ENCODE results near the gene MLF2. TPM values are rescaled to one million over a fixed set of nuclear protein-coding genes. Genes with fewer than 3 reads are reported as not detected.

MLF2 gene
- total and polyA plus RNA-seq, 9 of the 15 experiments (the other 6 are each of a cell fraction or from before 2014, with no cell fraction given): 11.4 to 190 (median 139) TPM

- TF ChIP-seq, protein P1, sequence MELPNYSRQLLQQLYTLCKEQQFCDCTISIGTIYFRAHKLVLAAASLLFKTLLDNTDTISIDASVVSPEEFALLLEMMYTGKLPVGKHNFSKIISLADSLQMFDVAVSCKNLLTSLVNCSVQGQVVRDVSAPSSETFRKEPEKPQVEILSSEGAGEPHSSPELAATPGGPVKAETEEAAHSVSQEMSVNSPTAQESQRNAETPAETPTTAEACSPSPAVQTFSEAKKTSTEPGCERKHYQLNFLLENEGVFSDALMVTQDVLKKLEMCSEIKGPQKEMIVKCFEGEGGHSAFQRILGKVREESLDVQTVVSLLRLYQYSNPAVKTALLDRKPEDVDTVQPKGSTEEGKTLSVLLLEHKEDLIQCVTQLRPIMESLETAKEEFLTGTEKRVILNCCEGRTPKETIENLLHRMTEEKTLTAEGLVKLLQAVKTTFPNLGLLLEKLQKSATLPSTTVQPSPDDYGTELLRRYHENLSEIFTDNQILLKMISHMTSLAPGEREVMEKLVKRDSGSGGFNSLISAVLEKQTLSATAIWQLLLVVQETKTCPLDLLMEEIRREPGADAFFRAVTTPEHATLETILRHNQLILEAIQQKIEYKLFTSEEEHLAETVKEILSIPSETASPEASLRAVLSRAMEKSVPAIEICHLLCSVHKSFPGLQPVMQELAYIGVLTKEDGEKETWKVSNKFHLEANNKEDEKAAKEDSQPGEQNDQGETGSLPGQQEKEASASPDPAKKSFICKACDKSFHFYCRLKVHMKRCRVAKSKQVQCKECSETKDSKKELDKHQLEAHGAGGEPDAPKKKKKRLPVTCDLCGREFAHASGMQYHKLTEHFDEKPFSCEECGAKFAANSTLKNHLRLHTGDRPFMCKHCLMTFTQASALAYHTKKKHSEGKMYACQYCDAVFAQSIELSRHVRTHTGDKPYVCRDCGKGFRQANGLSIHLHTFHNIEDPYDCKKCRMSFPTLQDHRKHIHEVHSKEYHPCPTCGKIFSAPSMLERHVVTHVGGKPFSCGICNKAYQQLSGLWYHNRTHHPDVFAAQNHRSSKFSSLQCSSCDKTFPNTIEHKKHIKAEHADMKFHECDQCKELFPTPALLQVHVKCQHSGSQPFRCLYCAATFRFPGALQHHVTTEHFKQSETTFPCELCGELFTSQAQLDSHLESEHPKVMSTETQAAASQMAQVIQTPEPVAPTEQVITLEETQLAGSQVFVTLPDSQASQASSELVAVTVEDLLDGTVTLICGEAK (IDR thresholded peaks at IDR 0.05): peak; percentile 80
- TF ChIP-seq, protein P1 (CRISPR knock-in tag; IDR thresholded peaks at IDR 0.05): no peak
- TF ChIP-seq, protein P2, sequence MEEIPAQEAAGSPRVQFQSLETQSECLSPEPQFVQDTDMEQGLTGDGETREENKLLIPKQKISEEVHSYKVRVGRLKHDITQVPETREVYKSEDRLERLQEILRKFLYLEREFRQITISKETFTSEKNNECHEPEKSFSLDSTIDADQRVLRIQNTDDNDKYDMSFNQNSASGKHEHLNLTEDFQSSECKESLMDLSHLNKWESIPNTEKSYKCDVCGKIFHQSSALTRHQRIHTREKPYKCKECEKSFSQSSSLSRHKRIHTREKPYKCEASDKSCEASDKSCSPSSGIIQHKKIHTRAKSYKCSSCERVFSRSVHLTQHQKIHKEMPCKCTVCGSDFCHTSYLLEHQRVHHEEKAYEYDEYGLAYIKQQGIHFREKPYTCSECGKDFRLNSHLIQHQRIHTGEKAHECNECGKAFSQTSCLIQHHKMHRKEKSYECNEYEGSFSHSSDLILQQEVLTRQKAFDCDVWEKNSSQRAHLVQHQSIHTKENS (CRISPR knock-in tag; IDR thresholded peaks at IDR 0.05): no peak
- TF ChIP-seq HDGF (IDR thresholded peaks at IDR 0.05): no peak
- peak; percentile 74 for TF ChIP-seq ZBTB12 (CRISPR knock-in tag; IDR thresholded peaks at IDR 0.05)
- no peak for TF ChIP-seq GATAD2B (IDR thresholded peaks at IDR 0.05; ENCODE audit: borderline replicate concordance)
- TF ChIP-seq RFX5 (IDR thresholded peaks at IDR 0.05; ENCODE audit: low read depth, low read length): no peak
- TF ChIP-seq HDAC2 (IDR thresholded peaks at IDR 0.05): no peak
- no peak for TF ChIP-seq SMAD4 (CRISPR knock-in tag; conservative IDR thresholded peaks at IDR 0.05)
- no peak for TF ChIP-seq E2F4 (CRISPR knock-in tag; IDR thresholded peaks at IDR 0.05; ENCODE audit: low read depth)
- no peak for TF ChIP-seq CREB3 (tag; conservative IDR thresholded peaks at IDR 0.05; ENCODE audit: low read depth)
- no peak for TF ChIP-seq RBM25 (IDR thresholded peaks at IDR 0.05; ENCODE audit: low read depth, low read length, severe bottlenecking)
Measured at GRCh38 chr12:6752921-6753771, at the start of gene MLF2 (continued).

Data from K562 (cell line).